ENCODE data around the gene SUSD2. TPM values are rescaled to one million over a fixed set of nuclear protein-coding genes. Genes with fewer than 3 reads are reported as not detected.
A peak's percentile ranks its signal among the peaks of the same experiment; 100 is the strongest.

SUSD2 gene
- polyA plus RNA-seq, 1 experiment: 5.2 TPM

DNA sequence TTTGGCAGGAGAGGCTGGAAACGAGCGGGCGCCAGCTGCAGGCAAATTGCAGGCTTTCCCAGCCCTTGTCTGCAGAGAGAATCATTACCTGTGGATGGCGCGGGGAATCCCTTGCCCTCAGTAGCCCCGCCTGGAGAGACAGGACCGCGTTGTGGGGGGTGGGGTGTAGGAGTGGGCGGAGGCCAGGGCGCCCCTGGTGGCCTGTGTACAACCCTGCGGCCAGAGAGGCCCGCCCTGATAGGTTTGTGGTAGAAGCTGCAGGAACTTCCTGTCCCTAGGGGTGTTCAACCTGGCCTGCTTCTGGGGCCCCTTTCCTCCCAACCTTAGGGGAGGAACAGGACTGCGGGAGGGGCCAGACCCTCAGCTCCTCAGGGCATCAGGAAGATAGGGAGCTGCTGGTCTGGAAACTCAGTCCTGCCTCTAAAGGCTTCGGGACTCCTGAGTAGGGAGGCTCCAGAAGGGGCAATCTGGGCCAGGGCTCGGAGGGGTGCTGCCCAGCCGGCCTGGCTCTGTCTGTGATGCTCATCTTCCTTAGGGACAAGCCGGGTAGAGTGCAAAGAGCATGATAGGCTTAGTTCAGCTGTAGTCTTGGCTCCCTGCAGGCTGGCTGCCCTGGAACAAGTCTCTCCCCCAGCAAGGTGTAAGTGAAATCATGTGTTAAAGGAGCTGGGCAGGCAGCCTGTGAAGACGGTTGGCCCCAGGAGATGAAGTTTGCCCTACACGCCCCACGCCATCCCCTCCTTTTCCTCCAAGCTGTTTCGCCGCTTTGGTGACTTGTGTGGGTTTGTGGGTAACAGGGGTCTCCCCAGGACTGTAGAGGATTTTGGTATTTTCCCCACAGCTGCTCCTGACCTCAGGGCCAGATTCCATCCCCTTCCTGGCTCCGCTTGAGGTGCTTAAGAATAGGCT is 24.1 kb upstream of the SUSD2 start:
- CTCF ChIA-PET: interaction anchor here (0.7 to 5.6 kb wide), 25 partner anchors 10 to 266 kb away, joined by 3 to 66 read pairs (median 5); partner anchors contain the start of gene SUSD2
- POLR2A ChIA-PET: interaction anchor here (0.5 kb wide), 1 partner anchor 16 kb away, joined by 3 read pairs; no protein-coding TSS in a partner anchor
- H3K27me3 ChIP-seq (ENCODE audit: control insufficient read depth, insufficient read depth, low read length): no peaks in the 10 kb centered on the region
- DNase-seq (ENCODE audit: low read depth): no peak
- TF ChIP-seq, protein P1, sequence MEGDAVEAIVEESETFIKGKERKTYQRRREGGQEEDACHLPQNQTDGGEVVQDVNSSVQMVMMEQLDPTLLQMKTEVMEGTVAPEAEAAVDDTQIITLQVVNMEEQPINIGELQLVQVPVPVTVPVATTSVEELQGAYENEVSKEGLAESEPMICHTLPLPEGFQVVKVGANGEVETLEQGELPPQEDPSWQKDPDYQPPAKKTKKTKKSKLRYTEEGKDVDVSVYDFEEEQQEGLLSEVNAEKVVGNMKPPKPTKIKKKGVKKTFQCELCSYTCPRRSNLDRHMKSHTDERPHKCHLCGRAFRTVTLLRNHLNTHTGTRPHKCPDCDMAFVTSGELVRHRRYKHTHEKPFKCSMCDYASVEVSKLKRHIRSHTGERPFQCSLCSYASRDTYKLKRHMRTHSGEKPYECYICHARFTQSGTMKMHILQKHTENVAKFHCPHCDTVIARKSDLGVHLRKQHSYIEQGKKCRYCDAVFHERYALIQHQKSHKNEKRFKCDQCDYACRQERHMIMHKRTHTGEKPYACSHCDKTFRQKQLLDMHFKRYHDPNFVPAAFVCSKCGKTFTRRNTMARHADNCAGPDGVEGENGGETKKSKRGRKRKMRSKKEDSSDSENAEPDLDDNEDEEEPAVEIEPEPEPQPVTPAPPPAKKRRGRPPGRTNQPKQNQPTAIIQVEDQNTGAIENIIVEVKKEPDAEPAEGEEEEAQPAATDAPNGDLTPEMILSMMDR (IDR thresholded peaks at IDR 0.05; ENCODE audit: insufficient read depth, low read depth, low read length): peak; percentile 96
- H3K36me3 ChIP-seq (ENCODE audit: control insufficient read depth, insufficient read depth, low read length): peaks cover 3% of the 10 kb centered on the region
- H3K4me3 ChIP-seq (ENCODE audit: low read depth, low read length): peak overlapping the region; percentile 65

DNA sequence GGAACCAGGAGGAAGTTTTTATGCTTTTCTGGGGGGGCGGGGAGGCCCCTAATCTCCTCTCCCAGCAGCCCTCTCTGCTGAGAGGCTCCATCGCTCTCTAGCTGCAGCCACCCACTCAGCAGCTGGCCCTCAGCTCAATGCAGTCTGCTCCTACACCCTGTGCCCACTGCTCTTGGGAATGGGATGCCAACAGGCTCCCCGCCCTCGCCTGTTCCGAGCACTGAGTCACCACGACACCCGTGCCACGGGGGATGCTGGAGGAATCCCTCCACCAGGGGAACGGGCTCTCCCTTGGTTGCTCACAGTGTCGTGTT is 23.5 kb upstream of the SUSD2 start:
- POLR2A ChIA-PET: no interaction called here
- Histone ChIP-seq H3K4me3 (ENCODE audit: low read depth, low read length) (no peak overlapping the region), H3K36me3 (ENCODE audit: control insufficient read depth, insufficient read depth, low read length) (peaks cover 3% of the 10 kb centered on the region), H3K27me3 (ENCODE audit: control insufficient read depth, insufficient read depth, low read length) (no peaks in the 10 kb centered on the region)
- CTCF ChIA-PET: interaction anchor here (0.7 to 5.6 kb wide), 23 partner anchors 10 to 267 kb away, joined by 3 to 66 read pairs (median 5); partner anchors contain the start of gene SUSD2
- TF ChIP-seq, protein P1 (IDR thresholded peaks at IDR 0.05; ENCODE audit: insufficient read depth, low read depth, low read length): no peak
- DNase-seq (ENCODE audit: low read depth): no peak

DNA sequence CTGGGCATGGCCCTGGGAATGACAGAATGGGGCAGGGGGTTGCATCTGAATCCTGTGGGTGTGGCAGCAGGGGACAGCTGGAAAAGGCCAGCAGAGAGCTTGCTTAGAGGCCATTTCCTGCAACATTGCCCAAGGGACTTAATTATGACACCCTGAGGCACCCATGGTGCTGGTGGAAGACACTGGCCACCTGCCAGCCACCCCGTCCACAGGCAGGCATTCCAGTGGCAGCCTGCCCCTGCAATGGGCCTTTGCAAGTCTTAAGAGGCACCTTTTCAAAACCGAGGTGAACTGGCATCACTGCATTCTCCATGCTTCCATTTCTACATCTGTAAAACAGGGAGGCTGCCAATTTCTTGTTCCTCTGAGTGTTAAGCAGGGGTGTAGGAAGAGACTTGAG is 21.6 kb upstream of the SUSD2 start:
- ChIA-PET POLR2A (interaction anchor here (0.6 kb wide), 1 partner anchor 13 kb away, joined by 3 read pairs; no protein-coding TSS in a partner anchor), CTCF (interaction anchor here (5.6 kb wide), 1 partner anchor 12 kb away, joined by 35 read pairs; no protein-coding TSS in a partner anchor)
- TF ChIP-seq, protein P1 (IDR thresholded peaks at IDR 0.05; ENCODE audit: insufficient read depth, low read depth, low read length): no peak
- no peak for DNase-seq (ENCODE audit: low read depth)
- peaks cover 11% of the 10 kb centered on the region for H3K36me3 ChIP-seq (ENCODE audit: control insufficient read depth, insufficient read depth, low read length)
- no peaks in the 10 kb centered on the region for H3K27me3 ChIP-seq (ENCODE audit: control insufficient read depth, insufficient read depth, low read length)
- no peak overlapping the region for H3K4me3 ChIP-seq (ENCODE audit: low read depth, low read length)

DNA sequence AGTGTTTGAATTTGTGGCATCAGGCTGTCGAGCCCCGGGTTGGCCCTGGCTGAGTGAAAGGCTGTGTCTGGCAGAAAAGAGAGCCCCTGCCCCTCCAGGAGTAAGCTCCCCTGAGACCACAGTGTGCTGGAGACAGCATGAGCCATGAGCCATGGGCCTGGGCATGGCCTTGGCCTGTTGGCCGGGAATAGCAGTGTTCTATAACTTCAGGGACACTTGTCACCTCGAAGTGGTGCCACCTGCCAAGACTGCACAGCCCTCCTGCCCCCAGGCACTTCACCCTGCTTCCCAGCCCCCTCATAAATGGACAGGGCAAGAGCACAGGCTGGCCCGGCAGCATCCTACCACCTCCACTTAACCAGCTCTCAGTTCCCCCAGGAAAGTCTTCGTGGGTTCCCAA is 20.7 kb upstream of the SUSD2 start:
- Histone ChIP-seq H3K4me3 (ENCODE audit: low read depth, low read length) (no peak overlapping the region), H3K27me3 (ENCODE audit: control insufficient read depth, insufficient read depth, low read length) (no peaks in the 10 kb centered on the region), H3K36me3 (ENCODE audit: control insufficient read depth, insufficient read depth, low read length) (peaks cover 18% of the 10 kb centered on the region)
- DNase-seq (ENCODE audit: low read depth): no peak
- TF ChIP-seq, protein P1 (IDR thresholded peaks at IDR 0.05; ENCODE audit: insufficient read depth, low read depth, low read length): no peak
- CTCF ChIA-PET: interaction anchor here (5.6 kb wide), 1 partner anchor 13 kb away, joined by 35 read pairs; no protein-coding TSS in a partner anchor
- POLR2A ChIA-PET: no interaction called here

DNA sequence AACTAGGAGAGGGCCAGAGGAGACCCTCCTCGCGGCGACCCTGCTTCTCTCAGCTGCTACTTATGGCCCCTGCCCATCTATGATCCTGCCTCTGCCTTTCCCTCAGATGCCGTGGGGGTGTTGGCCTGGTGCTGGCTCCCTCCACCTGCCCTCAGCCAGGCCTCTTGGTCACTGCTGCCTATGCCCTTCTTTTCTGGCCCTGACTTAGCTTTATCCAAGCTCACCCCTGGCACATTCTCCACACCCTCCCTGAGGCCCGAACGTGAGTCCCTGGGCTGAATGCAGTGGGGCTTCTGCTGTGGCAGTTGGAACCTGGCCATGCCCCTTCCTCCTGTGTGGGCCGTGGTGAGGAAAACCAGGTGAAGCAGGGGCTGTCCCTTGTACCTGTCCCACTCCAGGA is 19.8 kb upstream of the SUSD2 start:
- Histone ChIP-seq H3K36me3 (ENCODE audit: control insufficient read depth, insufficient read depth, low read length) (peaks cover 24% of the 10 kb centered on the region), H3K4me3 (ENCODE audit: low read depth, low read length) (no peak overlapping the region), H3K27me3 (ENCODE audit: control insufficient read depth, insufficient read depth, low read length) (no peaks in the 10 kb centered on the region)
- TF ChIP-seq, protein P1 (IDR thresholded peaks at IDR 0.05; ENCODE audit: insufficient read depth, low read depth, low read length): no peak
- DNase-seq (ENCODE audit: low read depth): no peak
- ChIA-PET CTCF (interaction anchor here (1.1 kb wide), 1 partner anchor 14 kb away, joined by 4 read pairs; no protein-coding TSS in a partner anchor), POLR2A (no interaction called here)

Data from BJ (cell line).